ENCODE data around the gene MAZ. TPM values are rescaled to one million over a fixed set of nuclear protein-coding genes. Genes with fewer than 3 reads are reported as not detected.

MAZ gene
- polyA plus RNA-seq, 1 experiment = 58.4 TPM

DNA sequence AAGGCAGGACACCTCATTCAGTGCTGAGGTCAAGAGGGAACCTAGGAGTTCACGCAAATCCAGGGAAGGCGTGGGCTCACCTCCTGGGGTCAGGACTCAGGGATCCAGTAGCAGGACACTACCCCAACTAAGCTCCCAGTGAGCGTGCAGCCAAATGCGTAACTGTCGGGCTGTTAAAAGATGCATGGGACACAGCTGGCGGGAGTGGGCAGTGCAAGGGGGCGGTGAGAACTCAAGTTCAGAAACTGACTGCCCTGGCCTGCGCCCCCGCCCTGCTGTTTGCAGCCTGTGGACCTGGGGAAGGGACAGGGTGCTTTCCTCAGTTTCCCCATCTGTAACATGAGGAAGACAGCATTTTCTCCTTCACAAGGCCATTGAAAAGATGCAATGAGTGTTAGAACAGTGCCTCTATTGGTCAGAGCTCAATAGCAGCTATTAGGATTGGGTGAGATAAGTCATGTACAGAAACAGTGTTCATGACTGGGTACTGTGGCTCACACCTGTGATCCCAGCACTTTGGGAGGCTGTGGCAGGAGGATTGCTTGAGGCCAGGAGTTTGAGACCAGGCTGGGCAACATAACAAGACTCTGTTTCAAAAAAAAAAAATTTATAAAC lies 36.5 kb downstream of the MAZ start:
- DNase-seq (ENCODE audit: low read depth, low spot score) = no peak
- POLR2A ChIA-PET = interaction anchor here (0.6 to 0.7 kb wide), 2 partner anchors 16 to 17 kb away, joined by 4 to 7 read pairs; no protein-coding TSS in a partner anchor
- no peak overlapping the region for H3K27ac ChIP-seq (ENCODE audit: low read depth, low read length)
- CTCF ChIA-PET = no interaction called here
- no peak overlapping the region for H3K4me3 ChIP-seq (ENCODE audit: low read depth, low read length)
- no peaks in the 10 kb centered on the region for H3K9me3 ChIP-seq (ENCODE audit: control insufficient read depth, insufficient read depth, low read length)
- H3K27me3 ChIP-seq (ENCODE audit: control insufficient read depth, insufficient read depth, low read length) = no peaks in the 10 kb centered on the region
- TF ChIP-seq, protein P1, sequence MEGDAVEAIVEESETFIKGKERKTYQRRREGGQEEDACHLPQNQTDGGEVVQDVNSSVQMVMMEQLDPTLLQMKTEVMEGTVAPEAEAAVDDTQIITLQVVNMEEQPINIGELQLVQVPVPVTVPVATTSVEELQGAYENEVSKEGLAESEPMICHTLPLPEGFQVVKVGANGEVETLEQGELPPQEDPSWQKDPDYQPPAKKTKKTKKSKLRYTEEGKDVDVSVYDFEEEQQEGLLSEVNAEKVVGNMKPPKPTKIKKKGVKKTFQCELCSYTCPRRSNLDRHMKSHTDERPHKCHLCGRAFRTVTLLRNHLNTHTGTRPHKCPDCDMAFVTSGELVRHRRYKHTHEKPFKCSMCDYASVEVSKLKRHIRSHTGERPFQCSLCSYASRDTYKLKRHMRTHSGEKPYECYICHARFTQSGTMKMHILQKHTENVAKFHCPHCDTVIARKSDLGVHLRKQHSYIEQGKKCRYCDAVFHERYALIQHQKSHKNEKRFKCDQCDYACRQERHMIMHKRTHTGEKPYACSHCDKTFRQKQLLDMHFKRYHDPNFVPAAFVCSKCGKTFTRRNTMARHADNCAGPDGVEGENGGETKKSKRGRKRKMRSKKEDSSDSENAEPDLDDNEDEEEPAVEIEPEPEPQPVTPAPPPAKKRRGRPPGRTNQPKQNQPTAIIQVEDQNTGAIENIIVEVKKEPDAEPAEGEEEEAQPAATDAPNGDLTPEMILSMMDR (IDR thresholded peaks at IDR 0.05; ENCODE audit: low read depth, low read length) = 0 out of 2 replicates have a peak, but pooled peaks have one; percentile 3

DNA sequence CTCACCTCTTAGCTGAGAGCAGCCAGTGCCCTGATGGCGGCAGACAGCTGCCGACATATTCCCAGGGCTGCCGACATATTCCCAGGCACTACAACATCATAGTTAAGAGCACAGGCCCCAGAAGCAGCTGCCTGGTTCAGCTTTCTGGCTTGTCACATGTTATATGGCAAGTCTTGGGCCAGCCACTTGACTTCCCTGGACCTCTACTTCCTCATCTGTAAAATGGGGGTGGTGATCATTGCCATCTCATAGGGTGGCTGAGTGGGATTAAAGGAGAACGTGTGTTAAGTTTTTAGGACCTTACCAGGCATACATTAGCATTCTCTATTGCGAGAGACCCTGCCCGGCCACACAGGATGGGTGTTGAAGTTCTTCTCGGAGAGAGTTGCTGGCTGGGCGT lies 37.6 kb downstream of the MAZ start:
- ChIA-PET CTCF (no interaction called here), POLR2A (no interaction called here)
- no peak for DNase-seq (ENCODE audit: low read depth, low spot score)
- Histone ChIP-seq H3K4me3 (ENCODE audit: low read depth, low read length) (no peak overlapping the region), H3K27ac (ENCODE audit: low read depth, low read length) (no peak overlapping the region), H3K27me3 (ENCODE audit: control insufficient read depth, insufficient read depth, low read length) (no peaks in the 10 kb centered on the region), H3K9me3 (ENCODE audit: control insufficient read depth, insufficient read depth, low read length) (no peaks in the 10 kb centered on the region)
- TF ChIP-seq, protein P1 (IDR thresholded peaks at IDR 0.05; ENCODE audit: low read depth, low read length) = no peak

DNA sequence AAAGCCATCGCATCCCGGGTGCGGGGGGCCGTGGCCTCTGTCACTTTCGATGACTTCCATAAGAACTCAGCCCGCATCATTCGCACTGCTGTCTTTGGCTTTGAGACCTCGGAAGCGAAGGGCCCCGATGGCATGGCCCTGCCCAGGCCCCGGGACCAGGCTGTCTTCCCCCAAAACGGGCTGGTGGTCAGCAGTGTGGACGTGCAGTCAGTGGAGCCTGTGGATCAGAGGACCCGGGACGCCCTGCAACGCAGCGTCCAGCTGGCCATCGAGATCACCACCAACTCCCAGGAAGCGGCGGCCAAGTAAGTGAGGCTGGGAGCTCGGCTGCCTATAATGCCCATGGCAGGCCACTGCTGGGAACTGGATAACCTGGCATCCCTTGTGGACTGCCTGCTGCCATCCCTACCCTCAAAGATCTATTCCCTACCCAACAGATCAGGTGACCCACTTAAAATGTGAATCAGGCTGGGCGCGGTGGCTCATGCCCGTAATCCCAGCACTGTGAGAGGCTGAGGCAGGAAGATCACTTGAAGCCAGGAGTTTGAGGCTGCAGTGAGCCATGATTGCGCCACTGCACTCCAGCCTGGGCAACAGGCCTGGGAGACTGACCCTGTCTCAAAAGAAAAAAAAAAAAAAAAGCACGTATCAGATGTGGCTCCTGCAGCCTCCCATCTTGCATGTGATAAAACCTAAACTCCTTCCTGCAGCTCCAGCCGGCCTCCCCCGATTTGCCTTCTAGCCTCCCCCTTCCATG lies 38.4 kb downstream of the MAZ start:
- CTCF ChIA-PET = interaction anchor here (0.6 kb wide), 1 partner anchor 791 kb away, joined by 3 read pairs; no protein-coding TSS in a partner anchor
- Histone ChIP-seq H3K9me3 (ENCODE audit: control insufficient read depth, insufficient read depth, low read length) (no peaks in the 10 kb centered on the region), H3K4me3 (ENCODE audit: low read depth, low read length) (no peak overlapping the region), H3K27ac (ENCODE audit: low read depth, low read length) (no peak overlapping the region), H3K27me3 (ENCODE audit: control insufficient read depth, insufficient read depth, low read length) (no peaks in the 10 kb centered on the region)
- POLR2A ChIA-PET = interaction anchor here (0.5 kb wide), 1 partner anchor 10 kb away, joined by 3 read pairs; no protein-coding TSS in a partner anchor
- TF ChIP-seq, protein P1 (IDR thresholded peaks at IDR 0.05; ENCODE audit: low read depth, low read length) = no peak
- no peak for DNase-seq (ENCODE audit: low read depth, low spot score)

DNA sequence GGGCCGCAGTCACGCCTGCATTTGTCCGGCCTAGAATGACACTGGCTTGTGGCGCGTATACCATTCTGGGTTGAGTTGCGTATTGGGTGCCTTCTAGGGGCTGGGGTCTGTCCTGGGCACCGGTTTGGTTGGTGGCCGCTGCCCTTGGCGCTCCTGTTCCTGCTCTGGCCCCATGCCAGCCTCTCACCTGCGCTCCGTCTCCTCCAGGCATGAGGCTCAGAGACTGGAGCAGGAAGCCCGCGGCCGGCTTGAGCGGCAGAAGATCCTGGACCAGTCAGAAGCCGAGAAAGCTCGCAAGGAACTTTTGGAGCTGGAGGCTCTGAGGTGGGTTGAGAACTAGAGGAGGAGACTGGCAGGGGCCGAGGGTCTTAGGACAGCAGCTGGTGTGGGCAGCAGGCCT lies 39.3 kb downstream of the MAZ start:
- no peak overlapping the region for H3K4me3 ChIP-seq (ENCODE audit: low read depth, low read length)
- no peak overlapping the region for H3K27ac ChIP-seq (ENCODE audit: low read depth, low read length)
- ChIA-PET CTCF (no interaction called here), POLR2A (no interaction called here)
- no peak for DNase-seq (ENCODE audit: low read depth, low spot score)
- no peaks in the 10 kb centered on the region for H3K27me3 ChIP-seq (ENCODE audit: control insufficient read depth, insufficient read depth, low read length)
- TF ChIP-seq, protein P1 (IDR thresholded peaks at IDR 0.05; ENCODE audit: low read depth, low read length) = no peak
- no peaks in the 10 kb centered on the region for H3K9me3 ChIP-seq (ENCODE audit: control insufficient read depth, insufficient read depth, low read length)

Measured in AG04450 (cell line).